ENCODE measurements around the gene BPNT1. TPM values are rescaled to one million over a fixed set of nuclear protein-coding genes. Genes with fewer than 3 reads are reported as not detected.

Gene BPNT1
- total and polyA plus RNA-seq, 2 of the 8 experiments (the other 6 are each of a cell fraction or from before 2014, with no cell fraction given) = 13.2 to 16.3 TPM

- TF ChIP-seq CHD7 (IDR thresholded peaks at IDR 0.05; ENCODE audit: insufficient replicate concordance, low read length) (no peak), CEBPB (IDR thresholded peaks at IDR 0.05; ENCODE audit: low read depth, low read length) (no peak), USF2 (IDR thresholded peaks at IDR 0.05; ENCODE audit: low read length) (no peak)
These were observed 56.7 kb downstream of the BPNT1 start (continued) for GRCh38 chr1:220032911-220033310.
